GM19452 (cell line): Measurements from ENCODE around the gene CACNA1C.

Experiments used
- ATAC-seq: cut with Tn5 transposase; IDR thresholded peaks from one replicate; pipeline ENCODE4 v1.9.1; 2021; ENCODE audit not compliant: unreplicated experiment

CACNA1C gene

DNA sequence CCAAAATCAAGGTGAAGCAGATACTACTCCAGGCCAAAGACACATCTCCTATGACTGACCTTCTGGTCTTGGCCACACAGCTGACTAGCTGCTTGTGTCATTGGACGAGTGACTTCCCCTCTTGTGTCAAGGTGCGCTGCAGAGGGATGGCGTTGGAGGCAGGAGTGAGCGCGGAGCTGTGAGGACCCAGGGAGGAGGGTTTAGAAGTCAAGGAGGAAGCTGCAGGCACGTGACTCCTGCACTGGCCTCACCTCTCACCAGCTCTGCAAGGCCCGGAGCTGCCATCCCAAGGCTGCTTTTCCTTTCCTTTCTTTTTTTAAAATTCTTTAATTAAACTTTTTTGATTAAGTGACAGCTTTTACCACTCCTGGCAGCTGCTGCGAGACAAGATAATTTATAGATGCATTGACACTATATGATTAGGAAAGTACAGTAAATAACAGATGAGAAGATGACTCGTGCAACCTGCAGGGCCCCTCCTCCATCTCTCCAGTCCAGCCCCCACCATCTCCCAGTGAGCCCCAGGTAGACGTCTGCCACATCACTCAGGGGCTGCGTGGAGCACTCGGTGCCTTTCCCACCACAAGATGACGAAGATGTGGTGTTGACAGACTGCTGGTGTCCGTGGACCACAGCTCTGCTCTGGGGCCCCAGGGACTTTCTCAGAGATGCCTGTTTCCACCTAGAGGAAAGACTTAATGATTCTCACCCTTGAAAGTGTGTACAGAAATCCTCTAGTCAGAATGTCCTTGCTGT, 350.6 kb downstream of the CACNA1C start:
- ATAC-seq, result no peak

GRCh38 chr12:2405039-2405438, 352.3 kb downstream of the CACNA1C start:
- ATAC-seq, result no peak

DNA sequence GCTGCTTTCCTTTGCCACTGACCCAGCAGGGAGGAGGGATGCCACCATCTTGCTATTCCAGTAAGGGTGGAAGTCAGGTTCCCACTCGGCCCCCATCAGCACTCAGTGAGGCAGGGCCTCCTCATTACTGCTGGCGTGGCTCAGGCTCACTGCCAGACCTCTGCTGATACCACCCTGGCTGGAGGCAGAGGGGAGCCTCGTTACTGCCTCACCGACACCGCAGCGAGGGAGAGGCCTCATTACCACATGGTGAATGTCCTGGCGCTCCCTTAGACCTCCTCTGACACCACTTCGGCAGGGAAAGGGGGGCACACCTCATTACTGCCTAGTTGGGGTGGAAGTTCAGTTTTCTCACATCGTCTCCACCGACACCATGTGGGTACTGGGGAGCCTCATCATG, 354.1 kb downstream of the CACNA1C start:
- no peak for ATAC-seq

GRCh38 chr12:2408262-2408661, 355.5 kb downstream of the CACNA1C start:
- ATAC-seq, result no peak

- ATAC-seq, result no peak
Observed at GRCh38 chr12:2409656-2410265, 357.0 kb downstream of the CACNA1C start.

DNA sequence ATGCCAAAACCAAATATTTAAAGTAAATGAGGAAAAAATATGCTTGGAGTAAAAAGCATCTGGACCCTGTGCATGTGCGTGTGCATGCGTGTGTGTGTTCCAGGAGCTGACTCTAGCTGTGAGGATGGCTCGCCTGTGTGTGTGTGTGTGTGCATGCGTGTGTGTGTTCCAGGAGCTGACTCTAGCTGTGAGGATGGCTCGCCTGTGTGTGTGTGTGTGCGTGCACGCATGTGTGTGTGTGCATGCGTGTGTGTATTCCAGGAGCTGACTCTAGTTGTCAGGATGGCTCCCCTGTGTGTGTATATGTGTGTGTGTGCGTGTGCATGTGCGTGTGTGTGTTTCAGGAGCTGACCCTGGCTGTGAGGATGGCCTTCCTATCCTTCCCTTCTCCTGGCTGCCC, 357.7 kb downstream of the CACNA1C start:
- ATAC-seq, result no peak

GRCh38 chr12:2411011-2411410, 358.2 kb downstream of the CACNA1C start:
- no peak for ATAC-seq

DNA sequence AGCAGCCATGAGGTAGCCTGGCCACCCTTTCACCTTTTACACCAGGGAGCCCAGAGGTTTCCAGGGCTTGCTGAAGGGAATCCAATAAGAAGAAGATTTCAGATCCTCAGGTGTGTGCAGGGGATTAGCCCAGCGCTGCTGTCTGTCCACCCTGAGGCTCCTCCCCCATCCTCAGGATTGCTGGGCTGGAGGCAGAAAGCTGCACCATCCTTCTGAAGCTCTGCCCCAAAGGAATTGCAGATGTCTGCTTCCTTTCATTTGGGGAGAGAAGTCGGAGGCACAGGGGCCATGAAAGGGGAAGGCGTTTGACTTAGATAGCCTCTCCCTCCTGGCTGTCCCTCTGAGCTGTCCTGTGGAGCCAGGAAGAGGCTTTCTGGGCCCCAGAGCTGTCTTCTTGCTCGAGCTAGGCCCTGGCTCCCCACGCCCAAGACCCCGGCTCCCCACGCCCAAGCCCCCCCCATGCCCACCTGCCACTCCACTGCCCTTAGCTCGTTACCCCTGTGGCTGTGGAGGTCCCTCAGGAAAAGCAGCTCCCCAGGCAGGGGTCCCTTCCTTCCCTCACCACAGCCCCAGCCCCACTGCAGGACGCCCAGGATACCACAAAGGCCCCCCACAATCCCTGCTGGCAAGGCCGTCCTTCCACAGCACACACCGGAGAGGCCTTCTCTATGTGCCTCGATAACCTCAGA, 359.0 kb downstream of the CACNA1C start:
- ATAC-seq, result no peak

DNA sequence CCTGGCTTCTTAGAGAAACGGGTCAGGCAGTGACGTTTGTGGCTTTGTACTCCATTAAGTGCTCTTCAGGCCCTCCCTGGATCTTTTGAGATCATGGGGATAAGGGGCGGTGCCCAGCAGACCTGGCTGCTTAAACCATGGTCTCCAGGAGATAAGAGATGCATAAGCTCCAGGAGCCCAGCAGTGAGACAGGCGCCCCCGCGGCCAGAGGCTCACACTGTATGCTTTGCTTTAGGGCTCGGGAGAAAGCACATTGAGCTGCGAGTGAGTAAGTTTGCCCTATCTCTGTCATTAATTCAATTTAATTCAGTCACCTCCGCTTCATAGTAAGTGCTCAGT, 359.5 kb downstream of the CACNA1C start:
- no peak for ATAC-seq

DNA sequence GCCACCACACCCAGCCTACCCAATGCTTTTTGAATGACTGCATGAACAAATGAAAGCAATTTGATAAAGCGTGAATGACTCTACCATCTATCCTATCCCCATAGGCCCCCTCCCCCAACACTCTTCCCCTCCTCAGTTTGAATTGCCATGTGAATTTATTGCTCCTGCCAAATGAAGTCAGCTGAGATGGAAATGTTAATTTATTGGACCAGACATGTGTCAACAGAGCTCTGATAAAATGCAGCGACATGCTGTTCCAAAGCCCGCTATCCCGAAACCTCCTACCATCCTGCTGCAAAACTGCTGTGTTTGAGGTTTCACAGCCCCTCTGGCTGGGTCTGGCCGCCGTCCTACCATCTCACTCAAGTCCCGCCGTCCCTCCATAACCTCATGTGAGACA, 360.5 kb downstream of the CACNA1C start:
- no peak for ATAC-seq

GRCh38 chr12:2413999-2414792, 361.4 kb downstream of the CACNA1C start:
- no peak for ATAC-seq

DNA sequence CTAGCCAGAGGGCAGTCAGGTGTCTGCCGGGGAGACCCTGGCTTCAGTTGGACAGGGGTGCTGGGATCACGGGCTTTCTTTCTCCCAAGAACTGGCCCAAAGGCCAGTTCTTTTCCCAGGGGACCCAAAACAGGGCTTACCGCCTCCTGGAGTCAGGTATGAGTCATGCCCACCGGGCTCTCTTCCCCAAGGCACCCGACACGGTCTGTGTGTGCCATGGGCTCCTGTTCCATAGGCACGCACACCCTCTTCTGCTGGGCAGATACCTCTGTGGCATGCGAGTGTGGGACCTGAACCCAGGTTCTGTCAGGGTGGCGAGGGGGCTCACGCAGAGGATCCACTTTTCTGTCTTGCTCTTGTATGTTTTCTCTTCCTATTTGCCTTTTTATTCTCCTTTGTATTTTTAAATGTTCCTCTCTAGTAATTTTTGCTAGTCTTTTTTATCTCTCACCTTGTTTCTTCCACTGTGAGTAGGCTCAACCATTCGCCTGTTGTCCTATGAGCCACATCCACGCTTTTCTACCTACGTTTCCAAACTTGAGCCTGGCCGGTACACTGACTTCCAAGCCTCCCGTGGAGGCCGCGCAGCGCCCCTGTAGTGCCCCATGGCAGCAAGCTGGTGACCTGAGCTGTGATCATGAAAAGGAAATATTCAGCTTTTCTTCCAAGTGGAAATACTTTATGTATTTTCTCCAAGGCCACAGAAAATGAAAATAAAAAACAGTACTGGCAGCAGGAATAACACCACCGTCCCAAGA, 362.2 kb downstream of the CACNA1C start:
- no peak for ATAC-seq

DNA sequence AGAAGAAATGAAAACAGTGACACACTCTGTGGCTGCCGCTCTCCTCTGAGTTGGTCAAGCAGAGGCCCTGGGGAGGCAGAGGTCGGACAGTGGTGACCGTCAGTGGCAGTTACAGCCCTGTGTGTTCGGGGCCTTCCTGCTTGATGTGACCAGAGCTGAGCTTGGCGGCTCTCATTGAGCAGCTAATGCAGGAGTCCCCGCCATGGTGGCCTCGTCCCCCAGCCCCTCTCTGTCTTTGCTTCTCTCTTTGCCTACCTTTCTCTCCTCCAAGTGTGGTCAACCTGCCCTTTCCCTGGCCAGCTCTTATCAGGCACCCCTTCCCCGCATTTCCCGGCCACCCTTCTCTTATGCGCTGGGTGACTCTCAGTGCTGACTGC, 362.8 kb downstream of the CACNA1C start:
- no peak for ATAC-seq

DNA sequence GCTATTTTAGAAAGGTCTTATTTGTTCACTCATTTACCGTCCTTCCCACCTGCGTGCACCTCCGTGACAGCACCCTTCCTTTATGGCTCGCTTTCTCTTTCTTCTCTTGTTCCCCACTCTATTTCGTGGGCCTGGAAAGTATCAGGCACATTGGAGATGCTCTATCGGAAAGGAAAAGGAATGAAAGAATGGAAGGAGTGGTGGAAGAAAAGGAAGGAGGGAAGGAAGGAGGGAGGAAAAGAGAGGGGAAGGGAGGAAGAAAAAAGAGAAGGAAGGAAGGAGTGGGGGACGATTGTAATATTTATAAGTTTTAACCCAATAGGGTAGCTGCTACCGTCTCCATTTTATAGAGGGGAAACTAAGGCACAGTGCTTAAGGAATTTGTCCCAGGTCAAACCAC, 363.4 kb downstream of the CACNA1C start:
- ATAC-seq, result no peak

- ATAC-seq, result no peak
Observed at GRCh38 chr12:2417481-2418160, 364.8 kb downstream of the CACNA1C start.

DNA sequence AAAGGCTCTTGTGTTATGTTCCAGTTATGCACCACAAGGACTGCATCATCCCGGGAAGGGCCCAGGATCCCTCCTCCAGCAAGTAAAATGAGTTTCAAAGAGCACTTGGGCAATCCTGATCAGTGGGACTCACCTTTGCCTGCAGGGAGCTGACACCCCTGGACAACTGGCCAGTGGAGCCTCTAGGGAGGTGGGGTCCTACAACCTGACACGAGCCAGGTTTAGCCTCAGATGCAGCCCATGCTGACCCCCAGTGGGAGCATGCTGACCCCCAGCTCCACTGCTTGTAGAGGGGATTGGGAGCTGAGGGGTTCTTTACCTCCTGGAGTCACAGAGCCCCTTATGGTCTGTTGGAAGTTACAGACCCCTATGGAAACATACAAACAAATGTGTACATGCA, 365.8 kb downstream of the CACNA1C start:
- no peak for ATAC-seq

DNA sequence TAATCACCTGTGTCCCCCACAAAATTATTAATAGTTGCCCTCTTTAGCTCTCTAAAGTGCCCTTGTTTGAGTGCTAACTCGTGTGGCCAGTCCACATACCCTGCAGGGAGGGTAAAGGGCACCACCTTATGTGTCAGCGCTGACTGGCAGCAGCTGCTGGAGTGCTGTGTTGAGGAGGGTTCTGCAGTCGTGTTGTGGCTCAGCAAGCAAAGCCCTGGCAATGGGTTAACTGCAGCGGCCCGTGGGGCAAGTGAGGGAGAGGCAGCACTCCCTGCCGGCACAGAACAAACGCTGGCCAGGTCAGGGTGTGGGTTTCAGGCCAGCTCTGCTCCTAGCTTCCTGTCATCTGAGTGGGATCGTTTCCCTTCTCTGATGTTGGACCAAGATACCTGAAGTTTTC, 369.8 kb downstream of the CACNA1C start:
- ATAC-seq, result no peak

GRCh38 chr12:2429032-2429431, 376.2 kb downstream of the CACNA1C start:
- no peak for ATAC-seq

DNA sequence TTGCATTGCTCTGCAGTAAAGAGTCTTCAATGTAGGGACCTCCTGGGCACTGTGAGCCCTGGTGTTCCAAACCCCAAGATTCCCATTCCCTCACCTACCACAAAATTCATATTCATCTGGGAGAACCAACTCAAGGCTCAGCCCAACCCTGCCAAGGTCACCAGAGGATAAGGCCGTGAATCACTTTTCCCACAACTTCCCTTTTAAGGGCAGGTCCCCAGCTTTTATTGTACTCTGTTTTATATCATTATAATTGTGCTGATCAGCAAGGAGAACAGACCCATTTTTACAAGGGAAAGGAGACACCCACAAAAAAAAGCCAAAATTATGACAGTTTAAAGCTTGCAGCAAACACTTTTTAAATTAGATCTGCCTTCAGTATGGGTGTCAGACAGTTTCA, 379.0 kb downstream of the CACNA1C start:
- no peak for ATAC-seq

DNA sequence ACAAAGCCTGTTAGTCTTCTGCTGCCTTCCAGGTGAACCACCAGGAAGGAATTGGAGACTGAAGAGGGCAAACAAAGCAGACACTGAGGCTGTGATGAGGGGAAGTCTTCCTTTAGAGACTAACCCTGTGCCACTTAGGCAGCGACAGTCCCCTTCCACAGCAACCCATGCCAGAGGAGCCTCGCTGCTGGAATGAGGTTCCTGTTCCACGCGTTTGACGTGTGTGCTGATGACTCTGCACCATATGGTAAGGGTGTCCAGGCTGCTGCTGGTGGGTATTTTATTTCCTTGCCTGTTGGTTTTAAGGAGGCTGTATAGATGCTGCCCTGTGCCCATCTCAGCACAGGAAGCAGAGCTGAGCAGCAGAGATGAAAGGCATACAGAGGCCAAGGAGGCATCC, 380.1 kb downstream of the CACNA1C start:
- ATAC-seq, result no peak
